ENCODE measurements around the gene PDZD11. TPM values are rescaled to one million over a fixed set of nuclear protein-coding genes. Genes with fewer than 3 reads are reported as not detected.

PDZD11 gene
- total RNA-seq, 1 experiment from 2014 or later, result 30.6 TPM

- Histone ChIP-seq H2BK120ac (ENCODE audit: low read depth, low read length, poor library complexity, severe bottlenecking) (no peak overlapping the region), H2BK12ac (ENCODE audit: insufficient read length, low read depth, low read length) (no peak overlapping the region), H2BK15ac (ENCODE audit: low read depth, low read length) (no peak overlapping the region), H3K4me2 (ENCODE audit: insufficient read depth, insufficient read length, low read length) (no peak overlapping the region), H3K4ac (ENCODE audit: low read depth, low read length) (no peak overlapping the region), H3K14ac (ENCODE audit: insufficient read depth, low read length) (no peak overlapping the region), H2AFZ (ENCODE audit: low read length) (no peak overlapping the region), H3T11ph (ENCODE audit: low read length) (no peak overlapping the region), H3K79me2 (ENCODE audit: insufficient read depth, low read length) (no peaks in the 10 kb centered on the region), H4K20me1 (ENCODE audit: control insufficient read depth, insufficient read depth, insufficient read length) (no peaks in the 10 kb centered on the region), H3K79me1 (ENCODE audit: insufficient read depth, low read depth, low read length, poor library complexity, severe bottlenecking) (no peaks in the 10 kb centered on the region), H3K18ac (ENCODE audit: insufficient read length, low read depth, low read length) (no peak overlapping the region), H4K91ac (ENCODE audit: insufficient read length, low read depth, low read length) (no peak overlapping the region), H3K4me1 (ENCODE audit: insufficient read depth, low read length) (no peaks in the 10 kb centered on the region), H3K9me3 (ENCODE audit: control insufficient read depth, low read depth, low read length) (peaks cover 54% of the 10 kb centered on the region), H2BK5ac (ENCODE audit: insufficient read length, low read length) (no peak overlapping the region), H4K5ac (ENCODE audit: insufficient read length, low read depth, low read length) (no peak overlapping the region), H3K23ac (ENCODE audit: insufficient read length, low read depth, low read length) (no peak overlapping the region), H2AK5ac (ENCODE audit: insufficient read length, low read length) (no peak overlapping the region), H4K8ac (replicated peaks; ENCODE audit: insufficient read length, low read depth, low read length) (no peak overlapping the region), H3K27ac (ENCODE audit: insufficient read length, low read depth, low read length) (no peak overlapping the region), H3K23me2 (ENCODE audit: insufficient read length, low read depth, low read length, poor library complexity, severe bottlenecking) (no peaks in the 10 kb centered on the region), H3K56ac (ENCODE audit: insufficient read length, low read depth, low read length) (no peak overlapping the region), H3K9ac (ENCODE audit: extremely low read depth, insufficient read length, low read length) (no peak overlapping the region), H2BK20ac (ENCODE audit: low read depth, low read length, poor library complexity, severe bottlenecking) (no peak overlapping the region), H3K27me3 (ENCODE audit: insufficient read depth, low read length) (no peaks in the 10 kb centered on the region)
- no peak for DNase-seq
- no peak overlapping the region for H3K27ac Mint-ChIP-seq
- H3K36me3 Mint-ChIP-seq (ENCODE audit: insufficient read depth in 1 of 3, low read depth in 3 of 3), result peaks cover 0 to 5% (median 4%) of the 10 kb centered on the region in 3 experiments; a peak in 3 of 7 replicates
- H3K27me3 Mint-ChIP-seq (ENCODE audit: low read depth), result no peaks in the 10 kb centered on the region
- H3K9me3 Mint-ChIP-seq, result peaks cover 72 to 73% of the 10 kb centered on the region in 2 experiments
- no peak for TF ChIP-seq CTCF (conservative IDR thresholded peaks at IDR 0.05)
- no peak overlapping the region for H3K4me3 Mint-ChIP-seq
- no CpG with 5 or more reads among the region's 5 CpGs for WGBS (ENCODE audit: extremely low coverage, insufficient read length, low lambda C conversion rate)
- peaks cover 10 to 13% of the 10 kb centered on the region in 2 experiments for H3K4me1 Mint-ChIP-seq
Observed at GRCh38 chrX:70257423-70258288, 32.1 kb downstream of the PDZD11 start.
